ENCODE results near the gene SELENOP.

The SELENOP gene

GRCh38 chr5:42756606-42757601, 54.8 kb downstream of the SELENOP start, which contains the start of gene CCDC152:
TSS of gene CCDC152 (plus strand) at chr5:42756818. CDS start at chr5:42759122, 2,304 bp downstream.
- no peaks in the 10 kb centered on the region for H3K4me1 ChIP-seq (ENCODE audit: low read depth, poor library complexity, severe bottlenecking)
- no peaks in the 10 kb centered on the region for H3K36me3 ChIP-seq (ENCODE audit: insufficient read depth)
- no peaks in the 10 kb centered on the region for H3K79me2 ChIP-seq (ENCODE audit: insufficient read depth, low read depth)
- no peaks in the 10 kb centered on the region for H3K27me3 ChIP-seq (ENCODE audit: insufficient read depth, low read depth)
- no peak for TF ChIP-seq CTCF (conservative IDR thresholded peaks at IDR 0.05; ENCODE audit: low read depth, low read length)
- H3K4me2 ChIP-seq: no peak within 1 kb of the TSS
- H3K27ac ChIP-seq: no peak within 1 kb of the TSS
- no peak within 1 kb of the TSS for H3K9ac ChIP-seq
- no peaks in the 10 kb centered on the region for H4K20me1 ChIP-seq (ENCODE audit: insufficient read depth)
- H3K4me3 ChIP-seq (IDR thresholded peaks at IDR 0.05; ENCODE audit: insufficient read depth, low read depth, low read length): no peak within 1 kb of the TSS
- H2AFZ ChIP-seq (ENCODE audit: low read depth): no peak within 1 kb of the TSS

GRCh38 chr5:42753099-42753498, 58.6 kb downstream of the SELENOP start:
- peaks cover 10% of the 10 kb centered on the region for H3K4me1 ChIP-seq (ENCODE audit: low read depth, poor library complexity, severe bottlenecking)
- no peaks in the 10 kb centered on the region for H3K27me3 ChIP-seq (ENCODE audit: insufficient read depth, low read depth)
- no peaks in the 10 kb centered on the region for H4K20me1 ChIP-seq (ENCODE audit: insufficient read depth)
- no peak overlapping the region for H3K4me3 ChIP-seq (IDR thresholded peaks at IDR 0.05; ENCODE audit: insufficient read depth, low read depth, low read length)
- no peak overlapping the region for H3K4me2 ChIP-seq
- H3K36me3 ChIP-seq (ENCODE audit: insufficient read depth): no peaks in the 10 kb centered on the region
- no peak for TF ChIP-seq CTCF (conservative IDR thresholded peaks at IDR 0.05; ENCODE audit: low read depth, low read length)
- no peaks in the 10 kb centered on the region for H3K79me2 ChIP-seq (ENCODE audit: insufficient read depth, low read depth)
- H3K9ac ChIP-seq: no peak overlapping the region
- no peak overlapping the region for H2AFZ ChIP-seq (ENCODE audit: low read depth)
- no peak overlapping the region for H3K27ac ChIP-seq

- Histone ChIP-seq H3K36me3 (ENCODE audit: insufficient read depth) (no peaks in the 10 kb centered on the region), H3K4me2 (no peak overlapping the region), H3K9ac (no peak overlapping the region), H2AFZ (ENCODE audit: low read depth) (no peak overlapping the region), H4K20me1 (ENCODE audit: insufficient read depth) (no peaks in the 10 kb centered on the region), H3K79me2 (ENCODE audit: insufficient read depth, low read depth) (no peaks in the 10 kb centered on the region), H3K27me3 (ENCODE audit: insufficient read depth, low read depth) (no peaks in the 10 kb centered on the region), H3K4me1 (ENCODE audit: low read depth, poor library complexity, severe bottlenecking) (peaks cover 10% of the 10 kb centered on the region), H3K4me3 (IDR thresholded peaks at IDR 0.05; ENCODE audit: insufficient read depth, low read depth, low read length) (no peak overlapping the region), H3K27ac (no peak overlapping the region)
- TF ChIP-seq CTCF (conservative IDR thresholded peaks at IDR 0.05; ENCODE audit: low read depth, low read length): no peak
These were observed 60.6 kb downstream of the SELENOP start for GRCh38 chr5:42751044-42751443.

DNA sequence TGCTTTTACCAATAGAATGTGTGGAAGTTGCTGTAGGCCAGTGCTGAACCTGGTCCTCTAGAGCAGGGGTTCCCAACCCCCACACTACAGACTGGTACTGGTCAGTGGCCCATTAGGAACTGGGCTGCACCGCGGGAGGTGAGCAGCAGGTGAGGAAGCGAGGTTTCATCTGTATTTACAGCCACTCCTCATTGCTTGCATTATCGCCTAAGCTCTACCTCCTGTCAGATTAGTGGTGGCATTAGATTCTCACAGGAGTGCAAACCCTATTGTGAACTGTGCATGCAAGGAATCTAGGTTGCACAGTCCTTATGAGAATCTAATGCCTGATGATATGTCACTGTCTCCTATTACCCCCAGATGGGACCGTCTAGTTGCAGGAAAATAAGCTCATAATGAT, 61.2 kb downstream of the SELENOP start:
- no peak for TF ChIP-seq CTCF (conservative IDR thresholded peaks at IDR 0.05; ENCODE audit: low read depth, low read length)
- H3K4me1 ChIP-seq (ENCODE audit: low read depth, poor library complexity, severe bottlenecking): peaks cover 10% of the 10 kb centered on the region
- no peaks in the 10 kb centered on the region for H3K79me2 ChIP-seq (ENCODE audit: insufficient read depth, low read depth)
- no peaks in the 10 kb centered on the region for H3K27me3 ChIP-seq (ENCODE audit: insufficient read depth, low read depth)
- no peaks in the 10 kb centered on the region for H3K36me3 ChIP-seq (ENCODE audit: insufficient read depth)
- H3K4me3 ChIP-seq (IDR thresholded peaks at IDR 0.05; ENCODE audit: insufficient read depth, low read depth, low read length): no peak overlapping the region
- H3K4me2 ChIP-seq: no peak overlapping the region
- H3K9ac ChIP-seq: no peak overlapping the region
- no peaks in the 10 kb centered on the region for H4K20me1 ChIP-seq (ENCODE audit: insufficient read depth)
- no peak overlapping the region for H3K27ac ChIP-seq
- H2AFZ ChIP-seq (ENCODE audit: low read depth): no peak overlapping the region

All from KMS-11 (cell line).